Naive B cell (primary cell): ENCODE measurements around the gene TRIOBP. TPM values are rescaled to one million over a fixed set of nuclear protein-coding genes. Genes with fewer than 3 reads are reported as not detected.
"Not testable (repeated sequence)": the region's sequence is repeated elsewhere in the genome, so short reads cannot be mapped to it uniquely, and the experiment has no call there.

ENCODE experiments used
- ATAC-seq, 2 donors: fragments of 150-1000 bp; cut with Tn5 transposase; 2 replicates each; pipeline ENCODE4 v1.10.0; 2021; ENCODE audit warnings: low read depth in 2 of 2, mild to moderate bottlenecking in 2 of 2, moderate library complexity in 2 of 2
- DNase-seq: peaks from one replicate; pipeline ENCODE4 v3.0.0; 2022
- H3K27ac Mint-ChIP-seq, 6 donors: one replicate each; pipeline ENCODE4 v1.8.0; 2020 to 2022; ENCODE audit warnings: mild to moderate bottlenecking in 6 of 6, mixed read lengths in 6 of 6, moderate library complexity in 5 of 6, inconsistent platforms in 2 of 6
- H3K27me3 Mint-ChIP-seq, 3 donors: one replicate each; pipeline ENCODE4 v1.8.0; 2021 to 2022; ENCODE audit warnings: mixed read lengths in 3 of 3, mild to moderate bottlenecking in 1 of 3
- H3K36me3 Mint-ChIP-seq, 2 donors: one replicate each; pipeline ENCODE4 v1.8.0; 2020 to 2022; ENCODE audit warnings: mixed read lengths in 2 of 2, inconsistent platforms in 1 of 2, mild to moderate bottlenecking in 1 of 2
- H3K4me1 Mint-ChIP-seq, 3 donors: one replicate each; pipeline ENCODE4 v1.8.0; 2020 to 2022; ENCODE audit warnings: mixed read lengths in 3 of 3, inconsistent platforms in 1 of 3, mild to moderate bottlenecking in 1 of 3, moderate library complexity in 1 of 3
- H3K4me3 Mint-ChIP-seq, 8 donors: one replicate each; pipeline ENCODE4 v1.8.0; 2020 to 2022; ENCODE audit warnings: mild to moderate bottlenecking in 8 of 8, mixed read lengths in 8 of 8, moderate library complexity in 8 of 8, inconsistent platforms in 2 of 8
- H3K9me3 Mint-ChIP-seq, 7 donors: one replicate each; pipeline ENCODE4 v1.8.0; 2020 to 2022; ENCODE audit warnings: mixed read lengths in 7 of 7, mild to moderate bottlenecking in 5 of 7, inconsistent platforms in 2 of 7, moderate library complexity in 1 of 7
- polyA plus RNA-seq, 6 donors: library from polyadenylated mRNA; unstranded; fragments of 300-500 nt; fragmentation: Illumina TruSeq; gene quantifications; one replicate each; pipeline ENCODE4 v1.2.3, GENCODE V29; 2021; ENCODE audit warnings: low read depth in 6 of 6

The TRIOBP gene
- polyA plus RNA-seq, 6 donors from 2014 or later, result 13.7 to 19.5 (median 16.2) TPM

GRCh38 chr22:37690901-37691504 is 5.8 kb upstream of the TRIOBP start:
- peaks cover 22 to 30% (median 26%) of the 10 kb centered on the region in 3 donors for H3K4me1 Mint-ChIP-seq
- H3K27me3 Mint-ChIP-seq, result no peaks in the 10 kb centered on the region
- peak overlapping the region in 1 of 6 donors; percentile 38 for H3K27ac Mint-ChIP-seq
- peak overlapping the region in 1 of 8 donors; percentile 59 for H3K4me3 Mint-ChIP-seq
- H3K9me3 Mint-ChIP-seq, result no peaks in the 10 kb centered on the region
- ATAC-seq (no peak), DNase-seq (no peak)
- peaks cover 5 to 8% of the 10 kb centered on the region in 2 donors for H3K36me3 Mint-ChIP-seq

GRCh38 chr22:37692627-37693285 is 4.1 kb upstream of the TRIOBP start:
- Mint-ChIP-seq H3K36me3 (peaks cover 5 to 8% of the 10 kb centered on the region in 2 donors), H3K4me1 (peaks cover 24 to 26% (median 24%) of the 10 kb centered on the region in 3 donors), H3K9me3 (no peaks in the 10 kb centered on the region), H3K27me3 (no peaks in the 10 kb centered on the region), H3K4me3 (peak overlapping the region in 2 of 8 donors; percentile 12 to 30), H3K27ac (peak overlapping the region in 2 of 6 donors; percentile 14 to 15)
- DNase-seq (no peak), ATAC-seq (no peak)

GRCh38 chr22:37694131-37694530 is 2.7 kb upstream of the TRIOBP start:
- not testable (repeated sequence) for ATAC-seq, DNase-seq, H3K36me3 Mint-ChIP-seq, H3K27me3 Mint-ChIP-seq, H3K9me3 Mint-ChIP-seq, H3K27ac Mint-ChIP-seq
- H3K4me1 Mint-ChIP-seq, result peaks cover 16 to 18% (median 16%) of the 10 kb centered on the region in 3 donors
- peak overlapping the region in 1 of 8 donors; percentile 75 for H3K4me3 Mint-ChIP-seq

- H3K9me3 Mint-ChIP-seq, H3K27me3 Mint-ChIP-seq, H3K36me3 Mint-ChIP-seq, DNase-seq: not testable (repeated sequence)
- H3K27ac Mint-ChIP-seq, result peak overlapping the region in 1 of 6 donors; percentile 59
- H3K4me1 Mint-ChIP-seq, result peaks cover 16 to 18% (median 16%) of the 10 kb centered on the region in 3 donors
- peak overlapping the region in 6 of 8 donors; percentile 15 to 80 (median 51) for H3K4me3 Mint-ChIP-seq
- ATAC-seq, result peak in 1 of 2 donors; percentile 15
These were observed 590 bp upstream of the TRIOBP start for GRCh38 chr22:37696260-37696656.

GRCh38 chr22:37697538-37697835 is 639 bp downstream of the TRIOBP start:
- no peak for ATAC-seq
- H3K4me3 Mint-ChIP-seq, result no peak overlapping the region
- DNase-seq, result no peak
- H3K9me3 Mint-ChIP-seq, result no peaks in the 10 kb centered on the region
- H3K27me3 Mint-ChIP-seq, result no peaks in the 10 kb centered on the region
- H3K4me1 Mint-ChIP-seq, result peaks cover 16 to 18% (median 16%) of the 10 kb centered on the region in 3 donors
- H3K36me3 Mint-ChIP-seq, result peaks cover 0 to 5% of the 10 kb centered on the region in 2 donors
- no peak overlapping the region for H3K27ac Mint-ChIP-seq

GRCh38 chr22:37701141-37701786 is 4.4 kb downstream of the TRIOBP start:
- no peak overlapping the region for H3K4me3 Mint-ChIP-seq

GRCh38 chr22:37703906-37704305 is 7.1 kb downstream of the TRIOBP start:
- Mint-ChIP-seq H3K27me3 (no peaks in the 10 kb centered on the region), H3K9me3 (no peaks in the 10 kb centered on the region), H3K4me1 (no peaks in the 10 kb centered on the region), H3K27ac (no peak overlapping the region), H3K36me3 (peaks cover 5 to 7% of the 10 kb centered on the region in 2 donors), H3K4me3 (no peak overlapping the region)
- ATAC-seq, result no peak
- no peak for DNase-seq

More at GRCh38 chr22:37701141-37701786, 4.4 kb downstream of the TRIOBP start:
- ATAC-seq (no peak), DNase-seq (no peak)
- Mint-ChIP-seq H3K36me3 (peaks cover 5 to 7% of the 10 kb centered on the region in 2 donors), H3K9me3 (no peaks in the 10 kb centered on the region), H3K4me1 (peaks cover 8 to 9% (median 9%) of the 10 kb centered on the region in 3 donors), H3K27ac (no peak overlapping the region), H3K27me3 (no peaks in the 10 kb centered on the region)

GRCh38 chr22:37704645-37705044 is 7.8 kb downstream of the TRIOBP start:
- Mint-ChIP-seq H3K36me3 (peaks cover 5 to 7% of the 10 kb centered on the region in 2 donors), H3K27ac (no peak overlapping the region), H3K4me1 (peaks cover 0 to under 1% (median 0%) of the 10 kb centered on the region in 3 donors), H3K4me3 (no peak overlapping the region), H3K27me3 (no peaks in the 10 kb centered on the region), H3K9me3 (no peaks in the 10 kb centered on the region)
- ATAC-seq, result no peak
- DNase-seq, result no peak

GRCh38 chr22:37705205-37705604 is 8.4 kb downstream of the TRIOBP start:
- H3K27ac Mint-ChIP-seq, result peak overlapping the region in 1 of 6 donors; percentile 79

GRCh38 chr22:37708580-37709444 is 12.0 kb downstream of the TRIOBP start:
- DNase-seq (no peak), ATAC-seq (no peak)
- peak overlapping the region in 1 of 6 donors; percentile 39 for H3K27ac Mint-ChIP-seq
- H3K4me1 Mint-ChIP-seq, result peaks cover 0 to 4% (median 0%) of the 10 kb centered on the region in 3 donors
- no peaks in the 10 kb centered on the region for H3K9me3 Mint-ChIP-seq
- peaks cover 5 to 7% of the 10 kb centered on the region in 2 donors for H3K36me3 Mint-ChIP-seq
- H3K4me3 Mint-ChIP-seq, result no peak overlapping the region
- H3K27me3 Mint-ChIP-seq, result no peaks in the 10 kb centered on the region

More at GRCh38 chr22:37705205-37705604, 8.4 kb downstream of the TRIOBP start:
- no peaks in the 10 kb centered on the region for H3K27me3 Mint-ChIP-seq
- ATAC-seq, result no peak
- peaks cover 5 to 7% of the 10 kb centered on the region in 2 donors for H3K36me3 Mint-ChIP-seq
- no peak for DNase-seq
- H3K4me1 Mint-ChIP-seq, result peaks cover 0 to 4% (median 0%) of the 10 kb centered on the region in 3 donors
- peak overlapping the region in 1 of 8 donors; percentile 60 for H3K4me3 Mint-ChIP-seq
- H3K9me3 Mint-ChIP-seq, result no peaks in the 10 kb centered on the region

GRCh38 chr22:37709445-37709765 is 12.6 kb downstream of the TRIOBP start:
- DNase-seq (no peak), ATAC-seq (no peak)
- no peak overlapping the region for H3K27ac Mint-ChIP-seq
- peaks cover 0 to 4% (median 0%) of the 10 kb centered on the region in 3 donors for H3K4me1 Mint-ChIP-seq
- no peaks in the 10 kb centered on the region for H3K9me3 Mint-ChIP-seq
- no peak overlapping the region for H3K4me3 Mint-ChIP-seq
- no peaks in the 10 kb centered on the region for H3K27me3 Mint-ChIP-seq
- H3K36me3 Mint-ChIP-seq, result peaks cover 4 to 5% of the 10 kb centered on the region in 2 donors

- ATAC-seq (no peak), DNase-seq (no peak)
- Mint-ChIP-seq H3K27ac (no peak overlapping the region), H3K36me3 (peaks cover 0 to 5% of the 10 kb centered on the region in 2 donors), H3K27me3 (no peaks in the 10 kb centered on the region), H3K4me3 (no peak overlapping the region), H3K9me3 (no peaks in the 10 kb centered on the region), H3K4me1 (peaks cover 0 to 4% (median 0%) of the 10 kb centered on the region in 3 donors)
These were observed 13.8 kb downstream of the TRIOBP start for GRCh38 chr22:37710675-37711074.

- Mint-ChIP-seq H3K4me3 (no peak overlapping the region), H3K4me1 (peaks cover 0 to 4% (median 0%) of the 10 kb centered on the region in 3 donors), H3K27ac (no peak overlapping the region), H3K27me3 (no peaks in the 10 kb centered on the region), H3K36me3 (no peaks in the 10 kb centered on the region), H3K9me3 (no peaks in the 10 kb centered on the region)
- DNase-seq (no peak), ATAC-seq (no peak)
These were observed 14.6 kb downstream of the TRIOBP start for GRCh38 chr22:37711490-37711889.
